CD1c-positive myeloid dendritic cell (primary cell): ENCODE results near the gene OSBPL6.
"Not testable (repeated sequence)": the region's sequence is repeated elsewhere in the genome, so short reads cannot be mapped to it uniquely, and the experiment has no call there.

Source experiments
- DNase-seq: peaks from one replicate; pipeline ENCODE4 v3.0.0-alpha.2; 2016; ENCODE audit errors: extremely low spot score

The OSBPL6 gene

GRCh38 chr2:178301649-178302238 is 107.4 kb downstream of the OSBPL6 start:
- no peak for DNase-seq

GRCh38 chr2:178304333-178304732 is 110.0 kb downstream of the OSBPL6 start:
- peak; percentile 32 for DNase-seq

GRCh38 chr2:178306352-178307073 is 112.2 kb downstream of the OSBPL6 start:
- DNase-seq: peak; percentile 19

- no peak for DNase-seq
Observed at GRCh38 chr2:178307650-178308049, 113.3 kb downstream of the OSBPL6 start.

GRCh38 chr2:178309541-178309940 is 115.2 kb downstream of the OSBPL6 start:
- no peak for DNase-seq

GRCh38 chr2:178315078-178315477 is 120.8 kb downstream of the OSBPL6 start:
- no peak for DNase-seq

GRCh38 chr2:178315488-178315948 is 121.2 kb downstream of the OSBPL6 start:
- DNase-seq: no peak

- no peak for DNase-seq
Observed at GRCh38 chr2:178317811-178318210, 123.5 kb downstream of the OSBPL6 start.

GRCh38 chr2:178320011-178320585 is 125.8 kb downstream of the OSBPL6 start:
- DNase-seq: no peak

- no peak for DNase-seq
Observed at GRCh38 chr2:178322068-178322467, 127.8 kb downstream of the OSBPL6 start.

- not testable (repeated sequence) for DNase-seq
Observed at GRCh38 chr2:178323331-178323730, 129.0 kb downstream of the OSBPL6 start.

- DNase-seq: no peak
Observed at GRCh38 chr2:178324077-178324476, 129.8 kb downstream of the OSBPL6 start.

- no peak for DNase-seq
Observed at GRCh38 chr2:178325268-178325667, 131.0 kb downstream of the OSBPL6 start.

- no peak for DNase-seq
Observed at GRCh38 chr2:178327516-178327915, 133.2 kb downstream of the OSBPL6 start.

- no peak for DNase-seq
Observed at GRCh38 chr2:178328037-178328436, 133.7 kb downstream of the OSBPL6 start.

- DNase-seq: no peak
Observed at GRCh38 chr2:178330175-178331017, 136.1 kb downstream of the OSBPL6 start.

- DNase-seq: no peak
Observed at GRCh38 chr2:178331474-178332432, 137.4 kb downstream of the OSBPL6 start.

GRCh38 chr2:178333851-178334250 is 139.5 kb downstream of the OSBPL6 start:
- DNase-seq: no peak

- no peak for DNase-seq
Observed at GRCh38 chr2:178335230-178335629, 140.9 kb downstream of the OSBPL6 start.

GRCh38 chr2:178344121-178344520 is 149.8 kb downstream of the OSBPL6 start:
- no peak for DNase-seq

- DNase-seq: no peak
Observed at GRCh38 chr2:178345951-178346350, 151.6 kb downstream of the OSBPL6 start.
